Hypothalamus (tissue), 51 donors: ENCODE data around the gene MRGPRX2.

ENCODE experiments used
- DNase-seq, 51 donors: peaks; one replicate each; lab custom pipeline; 2025; lab: John Stamatoyannopoulos, UW

Gene MRGPRX2

DNA sequence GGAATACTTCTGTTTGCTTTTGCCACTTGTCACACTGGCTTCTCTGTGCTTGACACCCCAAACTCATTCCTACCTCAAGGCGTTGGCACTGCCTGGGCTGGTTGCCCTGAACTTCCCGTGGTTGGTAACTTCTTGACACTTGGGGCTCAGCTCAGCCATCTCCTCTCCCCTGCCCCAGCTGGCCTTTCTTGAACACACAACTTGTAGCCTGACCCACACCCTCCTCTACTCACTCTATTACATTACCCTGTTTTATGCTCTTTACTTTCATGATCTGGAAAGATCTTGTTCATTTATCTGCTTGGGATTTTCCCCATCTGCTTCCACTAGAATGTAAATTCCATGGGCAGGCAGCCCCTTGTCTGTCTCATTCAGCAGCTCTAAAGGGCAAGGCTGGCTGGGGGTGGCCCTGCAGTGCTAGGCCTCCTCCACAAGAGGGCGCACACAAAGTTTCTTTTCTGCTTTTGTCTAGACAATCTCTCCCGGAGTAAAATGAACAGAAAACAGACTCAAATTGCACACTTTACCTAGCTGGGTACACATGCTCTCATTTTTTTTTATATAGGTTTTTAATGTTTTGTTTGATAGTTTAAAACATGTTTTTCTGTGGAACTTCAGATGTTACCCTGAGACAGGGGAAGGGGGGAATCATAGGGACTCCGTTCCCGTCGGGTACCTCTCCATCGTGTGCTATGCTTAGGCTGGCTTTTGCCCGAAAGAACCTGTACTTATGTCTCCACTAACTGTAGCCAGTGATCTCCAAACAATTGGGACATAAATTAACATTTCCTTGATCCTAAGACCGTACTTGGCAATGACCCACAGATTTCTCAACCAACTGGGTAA lies 16.4 kb upstream of the MRGPRX2 start:
- peak in 40 of 51 donors; percentile 4 to 73 (median 32) for DNase-seq

- no peak for DNase-seq
Measured at GRCh38 chr11:19075636-19076035, 15.1 kb upstream of the MRGPRX2 start.

GRCh38 chr11:19073454-19074415 lies 13.2 kb upstream of the MRGPRX2 start:
- DNase-seq, result no peak

- no peak for DNase-seq
Measured at GRCh38 chr11:19072464-19072863, 11.9 kb upstream of the MRGPRX2 start.

GRCh38 chr11:19071255-19071654 lies 10.7 kb upstream of the MRGPRX2 start:
- peak in 31 of 51 donors; percentile 5 to 69 (median 33) for DNase-seq

- no peak for DNase-seq
Measured at GRCh38 chr11:19059833-19060232, 684 bp downstream of the MRGPRX2 start.

DNA sequence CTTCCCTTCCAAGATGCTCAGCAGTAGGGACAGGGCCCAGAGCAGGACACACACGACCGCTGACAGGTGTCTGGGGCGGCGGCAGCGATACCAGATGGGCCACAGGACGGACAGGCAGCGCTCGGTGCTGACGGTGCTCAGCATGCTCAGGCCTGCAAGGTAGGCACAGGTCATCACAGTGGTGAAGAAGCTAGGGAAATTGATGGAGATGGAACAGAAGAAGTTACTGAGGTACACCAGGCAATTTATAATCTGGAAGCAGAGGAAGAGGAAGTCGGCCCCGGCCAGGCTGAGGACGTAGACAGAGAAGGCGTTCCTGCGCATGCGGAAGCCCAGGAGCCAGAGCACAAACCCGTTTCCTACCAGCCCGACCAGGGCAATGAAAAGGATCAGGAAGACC lies 4.6 kb downstream of the MRGPRX2 start:
- no peak for DNase-seq

- no peak for DNase-seq
Measured at GRCh38 chr11:19055016-19055415, 5.5 kb downstream of the MRGPRX2 start.

GRCh38 chr11:19053909-19054308 lies 6.6 kb downstream of the MRGPRX2 start:
- no peak for DNase-seq

- DNase-seq, result no peak
Measured at GRCh38 chr11:19050281-19050680, 10.2 kb downstream of the MRGPRX2 start.

DNA sequence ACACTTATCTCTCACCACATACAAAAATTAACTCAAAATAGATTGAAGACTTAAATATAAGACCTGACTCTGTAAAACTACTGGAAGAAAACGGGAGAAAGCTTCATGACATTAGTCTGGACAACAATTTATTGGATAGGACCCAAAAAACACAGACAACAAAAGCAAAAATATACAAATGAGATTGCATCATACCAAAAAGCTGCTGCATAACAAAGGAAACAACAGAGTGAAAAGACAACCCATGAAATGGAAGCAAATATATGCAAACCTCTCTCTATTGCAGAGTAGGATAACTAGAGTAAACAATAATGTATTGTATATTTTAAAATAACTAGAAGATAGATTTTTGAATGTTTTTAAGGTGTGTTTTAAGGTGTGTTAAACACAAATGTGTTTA lies 11.2 kb downstream of the MRGPRX2 start:
- DNase-seq, result no peak

DNA sequence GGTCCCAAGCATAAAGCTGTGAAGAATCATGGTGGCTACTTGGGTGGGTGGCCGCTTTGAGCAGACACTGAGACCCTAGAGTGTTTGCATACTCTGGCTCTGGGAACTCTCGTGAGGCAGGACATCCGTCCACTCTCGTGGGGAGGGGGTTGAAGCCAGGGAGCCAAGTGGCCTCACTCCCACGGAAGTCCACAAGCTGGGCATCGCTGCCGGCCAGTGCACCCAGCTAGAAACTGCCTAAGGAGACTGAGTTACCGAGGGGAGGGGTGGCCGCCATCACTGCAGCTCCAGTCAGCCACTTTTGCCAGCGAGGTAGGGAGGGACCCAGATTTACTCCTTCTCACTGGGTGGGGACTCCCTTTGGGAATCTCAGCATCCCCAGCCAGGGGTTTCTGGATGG lies 20.5 kb downstream of the MRGPRX2 start:
- no peak for DNase-seq

DNA sequence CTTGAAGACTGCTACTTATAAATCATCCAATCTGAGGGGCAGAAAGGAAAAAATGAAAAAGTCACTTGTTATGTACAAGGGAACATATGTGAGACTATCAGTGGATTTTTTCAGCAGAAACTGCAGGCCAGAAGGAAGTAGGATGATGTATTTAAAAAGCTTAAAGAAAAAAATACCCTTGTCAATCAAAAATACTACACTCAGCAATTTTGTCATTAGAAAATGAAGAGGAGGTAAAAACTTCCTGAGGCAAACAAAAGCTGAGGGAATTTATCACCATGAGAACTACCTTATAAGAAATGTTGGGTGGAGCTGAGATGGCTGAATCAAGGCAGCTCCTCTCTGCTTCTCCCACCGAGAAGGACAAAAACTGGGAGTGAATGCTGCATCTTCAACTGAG lies 21.1 kb downstream of the MRGPRX2 start:
- no peak for DNase-seq

GRCh38 chr11:19032990-19033389 lies 27.5 kb downstream of the MRGPRX2 start:
- no peak for DNase-seq

- DNase-seq, result no peak
Measured at GRCh38 chr11:19027829-19028595, 32.5 kb downstream of the MRGPRX2 start.

DNA sequence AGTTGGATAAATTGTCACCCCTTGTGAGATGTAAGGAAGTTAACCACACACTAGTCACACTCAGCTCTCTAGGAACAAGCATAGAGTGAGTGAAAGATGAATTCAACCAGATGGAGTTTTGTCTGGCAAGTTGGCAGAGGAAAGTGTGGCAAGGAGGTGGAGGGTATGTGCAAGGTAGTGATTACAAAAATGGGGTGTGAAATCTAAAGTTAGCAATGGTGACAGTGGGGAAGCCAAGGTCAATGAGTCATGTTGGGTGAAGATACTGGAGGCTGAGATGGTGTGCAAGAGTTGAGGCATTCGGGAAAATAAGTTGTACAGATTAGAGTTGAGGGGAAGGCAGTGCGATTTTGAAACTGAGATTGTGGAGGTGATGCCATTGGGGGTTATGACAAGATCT lies 33.7 kb downstream of the MRGPRX2 start:
- DNase-seq, result no peak

DNA sequence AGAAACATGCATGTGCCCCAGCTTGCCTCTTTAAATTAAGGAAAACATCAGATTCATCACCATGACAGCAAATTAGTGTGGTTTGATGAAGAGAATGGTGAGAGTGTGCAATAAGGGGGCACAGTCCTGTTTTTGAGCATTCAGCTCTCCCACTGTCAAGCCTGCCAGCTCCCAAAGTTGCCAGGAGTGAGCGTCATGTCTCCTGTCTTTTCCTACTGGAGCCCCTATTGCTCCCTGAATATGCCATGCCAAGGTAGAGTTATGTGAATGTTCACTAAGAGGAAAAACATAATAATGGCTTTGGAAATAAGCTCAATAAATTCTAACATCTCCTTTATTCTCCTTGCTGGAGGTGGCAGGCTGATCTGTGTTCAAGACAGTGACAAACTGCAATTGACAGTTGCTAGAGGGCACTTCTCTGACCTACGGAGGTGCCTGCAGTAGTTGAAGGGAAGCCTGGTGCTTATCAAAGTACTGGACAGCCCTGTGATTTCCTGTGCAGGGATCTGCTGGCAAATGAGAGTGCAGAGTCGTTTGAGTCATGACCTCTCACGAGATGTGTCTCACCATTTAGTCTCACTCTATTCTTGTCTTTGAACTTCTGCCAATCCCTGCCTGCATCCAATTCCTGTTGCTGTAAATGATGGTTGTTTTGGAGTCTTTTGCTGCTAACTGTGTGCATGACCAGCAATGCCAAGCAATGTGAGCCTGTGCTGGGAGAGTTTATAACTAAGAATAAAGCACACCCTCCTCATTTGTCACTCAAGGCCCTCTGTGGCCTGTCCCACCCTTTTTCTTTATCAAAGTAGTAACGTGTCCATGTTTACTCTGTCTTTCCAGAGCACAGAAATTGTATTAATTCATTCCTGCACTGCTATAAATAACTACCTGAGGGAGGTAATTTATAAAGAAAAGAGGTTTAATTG lies 34.8 kb downstream of the MRGPRX2 start:
- no peak for DNase-seq

- no peak for DNase-seq
Measured at GRCh38 chr11:19020831-19021230, 39.7 kb downstream of the MRGPRX2 start.

DNA sequence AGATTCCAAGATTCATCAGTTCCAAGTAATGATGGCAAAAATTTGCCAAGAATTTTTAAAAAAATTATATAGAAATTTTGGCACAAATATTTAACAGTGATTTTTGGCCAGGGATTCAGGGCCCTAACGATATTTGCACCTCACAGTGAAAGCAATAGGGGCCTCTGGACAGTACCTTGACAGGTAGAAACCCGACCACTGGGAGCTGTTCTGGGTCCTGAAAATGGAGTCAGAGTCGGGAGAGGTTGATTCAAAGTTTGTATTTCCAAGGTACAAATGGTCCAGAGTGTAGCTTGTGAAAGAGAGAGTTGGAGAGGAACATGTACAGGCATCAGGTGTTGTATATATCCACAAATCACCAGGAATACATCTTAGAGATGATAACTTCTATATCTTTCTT lies 41.6 kb downstream of the MRGPRX2 start:
- no peak for DNase-seq
